ENCODE data around the gene RBM23.
"Not testable (repeated sequence)": the region's sequence is repeated elsewhere in the genome, so short reads cannot be mapped to it uniquely, and the experiment has no call there.

The RBM23 gene

DNA sequence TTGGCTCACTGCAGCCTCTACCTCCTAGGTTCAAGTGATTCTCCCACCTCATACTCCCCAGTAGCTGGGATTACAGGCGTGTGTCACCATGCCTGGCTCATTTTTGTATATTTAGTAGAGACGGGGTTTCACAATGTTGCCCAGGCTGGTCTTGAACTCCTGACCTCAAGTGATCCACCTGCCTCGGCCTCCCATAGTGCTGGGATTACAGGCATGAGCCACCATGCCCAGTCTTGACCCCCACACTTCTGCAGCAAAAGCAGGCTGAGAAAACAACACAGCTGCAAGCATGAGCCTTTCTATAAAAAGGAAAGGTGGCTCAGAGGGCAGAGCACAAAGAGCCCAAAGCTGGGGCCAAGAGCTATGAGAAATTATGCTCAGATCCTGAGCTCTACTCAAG lies 58.6 kb downstream of the RBM23 start:
- not testable (repeated sequence) for DNase-seq

DNA sequence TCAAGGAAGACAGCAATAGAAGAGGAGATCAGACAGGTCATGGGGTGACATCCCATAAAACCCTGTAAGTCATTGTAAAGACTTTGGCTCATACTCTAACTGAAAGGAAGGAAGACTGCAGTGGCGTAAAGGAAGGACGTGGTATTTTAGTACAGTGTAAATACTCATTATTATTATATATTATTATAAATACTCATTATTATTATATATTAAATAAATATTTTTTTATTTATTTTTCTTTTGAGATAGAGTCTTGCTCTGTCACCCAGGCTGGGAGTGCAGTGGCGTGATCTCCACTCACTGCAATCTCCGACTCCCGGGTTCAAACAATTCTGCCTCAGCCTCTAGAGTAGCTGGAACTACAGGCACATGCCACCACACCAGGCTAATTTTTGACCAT lies 62.5 kb downstream of the RBM23 start:
- no peak for DNase-seq

DNA sequence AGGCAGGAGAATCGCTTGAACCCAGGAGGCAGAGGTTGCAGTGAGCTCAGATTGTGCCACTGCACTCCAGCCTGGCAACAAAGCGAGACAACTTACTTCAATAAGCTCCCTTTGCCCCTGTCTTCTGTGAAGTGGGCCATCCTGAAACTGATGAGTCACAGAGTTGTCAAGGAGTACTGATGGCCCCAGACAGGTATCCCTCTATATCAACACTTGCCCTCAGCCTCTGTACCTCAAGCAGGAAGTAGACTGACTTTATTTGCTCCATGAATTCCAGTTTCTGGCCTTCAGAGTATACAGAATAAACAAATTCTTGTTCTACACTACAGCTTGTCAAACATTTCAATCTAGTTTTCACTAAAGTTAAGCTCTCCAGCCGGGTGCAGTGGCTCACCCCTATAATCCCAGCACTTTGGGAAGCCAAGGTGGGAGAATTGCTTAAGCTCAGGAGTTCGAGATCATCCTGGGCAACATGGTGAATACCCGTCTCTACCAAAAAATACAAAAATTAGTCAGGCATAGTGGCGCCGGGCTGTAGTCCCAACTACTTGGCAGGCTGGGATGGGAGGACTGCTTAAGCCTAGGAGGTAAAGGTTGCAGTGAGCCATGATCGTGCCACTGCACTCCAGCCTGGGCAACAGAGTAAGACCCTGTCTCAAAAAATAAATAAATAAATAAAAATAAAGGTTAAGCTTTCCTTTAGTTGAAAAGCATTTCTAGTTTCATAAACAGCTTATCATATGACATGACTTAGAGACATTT lies 63.8 kb downstream of the RBM23 start:
- peak; percentile 53 for DNase-seq

DNA sequence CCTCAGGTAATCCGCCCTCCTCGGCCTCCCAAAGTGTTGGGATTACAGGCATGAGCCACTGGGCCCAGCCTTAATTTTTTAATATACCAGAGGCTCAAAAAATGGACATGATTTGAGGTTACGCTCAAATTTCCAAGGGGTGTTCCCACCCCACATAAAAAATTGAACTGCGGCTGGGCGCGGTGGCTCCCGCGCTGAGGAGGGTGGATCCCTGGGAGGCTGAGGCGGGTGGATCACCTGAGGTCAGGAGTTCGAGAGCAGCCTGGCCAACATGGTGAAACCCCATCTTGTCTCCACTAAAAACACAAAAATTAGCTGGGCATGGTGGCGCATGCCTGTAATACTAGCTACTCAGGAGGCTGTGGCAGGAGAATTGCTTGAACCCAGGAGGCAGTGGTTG lies 64.7 kb downstream of the RBM23 start:
- DNase-seq = not testable (repeated sequence)

DNA sequence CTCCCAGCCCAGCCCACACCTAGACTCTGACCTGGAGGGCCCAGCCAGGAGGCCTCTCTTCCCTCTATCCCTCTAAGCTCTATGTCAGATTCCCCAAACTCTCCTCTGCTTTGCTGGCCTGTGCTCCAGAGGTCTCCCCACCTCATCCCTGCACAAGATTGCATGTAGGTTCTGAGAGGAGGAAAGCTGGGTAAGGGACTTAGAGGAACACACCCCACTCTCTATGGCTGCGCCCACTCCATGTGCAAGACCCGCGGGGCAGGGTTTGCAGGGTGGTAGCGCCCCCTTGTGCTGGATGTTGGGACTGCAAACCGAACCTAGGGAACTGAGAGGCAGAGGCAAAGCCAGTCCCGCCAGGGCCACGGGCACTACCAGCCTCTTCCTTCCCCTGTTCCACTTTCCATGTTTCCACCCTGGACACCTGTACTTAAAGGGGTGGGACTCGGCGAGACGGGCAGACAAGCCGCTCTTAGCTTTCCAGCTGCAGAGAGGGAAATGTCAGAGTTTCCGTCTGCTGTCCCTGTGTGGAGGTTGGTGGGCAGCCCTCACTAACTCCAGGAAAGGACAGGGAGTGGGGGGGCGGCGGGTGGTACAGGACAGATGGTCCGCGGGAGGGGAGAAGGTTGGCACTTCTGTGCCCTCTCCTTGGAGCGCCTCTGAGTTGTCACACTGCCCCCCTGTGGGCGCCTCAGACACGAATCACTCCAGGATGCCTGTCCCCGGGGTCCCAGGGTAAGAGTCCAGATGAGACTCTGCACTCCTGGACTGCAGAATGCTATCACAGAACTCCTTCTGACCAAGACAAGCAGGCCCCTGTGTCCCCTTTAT lies 65.8 kb downstream of the RBM23 start:
- peak; percentile 93 for DNase-seq

DNA sequence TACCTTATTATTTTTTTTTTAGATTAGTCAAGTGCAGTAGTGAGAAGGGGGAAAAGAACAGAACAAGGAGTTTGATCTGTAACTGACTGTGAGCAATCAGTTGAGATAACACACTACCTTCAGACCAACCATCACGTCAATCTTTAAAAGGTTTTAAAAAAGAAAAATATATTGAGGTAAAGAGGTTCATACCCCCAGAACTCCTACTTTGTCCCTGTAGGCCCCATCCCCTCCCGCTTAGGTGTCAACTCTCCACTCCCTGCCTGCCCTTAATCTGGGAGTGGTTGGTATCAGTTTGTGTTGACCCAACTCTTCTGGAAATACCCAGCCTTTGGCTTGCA lies 66.4 kb downstream of the RBM23 start:
- no peak for DNase-seq

DNA sequence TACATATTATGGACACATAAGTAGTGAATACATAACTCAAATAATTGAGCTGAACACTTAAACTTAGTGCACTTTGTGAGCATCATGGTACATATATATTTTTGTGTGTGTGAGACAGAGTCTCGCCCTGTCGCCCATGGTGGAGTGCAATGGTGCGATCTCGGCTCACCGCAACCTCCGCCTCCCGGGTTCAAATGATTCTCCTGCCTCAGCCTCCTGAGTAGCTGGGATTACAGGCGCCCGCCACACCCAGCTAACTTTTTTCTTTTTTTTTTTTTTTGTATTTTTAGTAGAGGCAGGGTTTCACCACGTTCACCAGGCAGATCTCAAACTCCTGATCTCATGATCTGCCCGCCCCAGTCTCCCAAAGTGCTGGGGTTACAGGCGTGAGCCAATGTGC lies 66.8 kb downstream of the RBM23 start:
- DNase-seq = not testable (repeated sequence)

DNA sequence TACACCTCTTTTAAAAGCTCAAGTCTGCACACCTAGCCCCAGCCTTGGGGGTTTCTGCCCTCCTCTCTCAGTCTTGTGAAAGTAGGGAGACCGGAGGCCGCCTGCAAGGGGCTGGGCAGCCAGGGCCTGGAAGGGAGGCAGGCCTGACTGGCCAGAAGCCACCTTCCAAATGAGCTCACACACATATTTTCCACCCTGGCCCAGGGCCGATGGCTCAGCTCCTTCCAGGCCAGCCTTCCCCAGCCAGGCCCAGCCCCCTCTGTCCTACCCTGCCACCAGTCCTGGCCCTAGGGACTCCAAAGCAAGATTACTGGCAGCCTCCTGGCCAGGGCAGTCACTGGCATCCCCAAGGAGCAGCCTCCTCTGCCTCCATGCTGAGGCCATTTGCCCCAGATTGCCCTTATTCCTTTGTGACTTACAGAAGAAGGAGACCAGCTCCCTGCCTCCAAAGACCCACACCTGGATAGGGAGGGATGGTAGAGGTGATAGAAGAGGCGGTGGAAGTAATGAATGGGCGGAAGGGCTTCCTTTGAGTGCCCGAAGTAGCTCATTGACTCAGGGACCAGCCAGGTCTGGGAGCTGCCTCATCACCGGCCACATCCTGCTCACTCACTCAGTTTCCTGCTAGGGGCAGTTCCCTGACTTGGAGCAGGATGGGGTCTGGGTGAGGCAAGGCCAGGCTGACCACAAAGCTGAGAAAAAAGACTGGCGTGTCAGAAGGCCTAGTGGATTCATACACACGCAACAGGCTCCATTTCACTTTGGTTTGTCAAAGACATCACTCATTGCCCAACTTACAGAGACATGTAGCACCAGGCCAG lies 67.8 kb downstream of the RBM23 start:
- DNase-seq = peak; percentile 88

DNA sequence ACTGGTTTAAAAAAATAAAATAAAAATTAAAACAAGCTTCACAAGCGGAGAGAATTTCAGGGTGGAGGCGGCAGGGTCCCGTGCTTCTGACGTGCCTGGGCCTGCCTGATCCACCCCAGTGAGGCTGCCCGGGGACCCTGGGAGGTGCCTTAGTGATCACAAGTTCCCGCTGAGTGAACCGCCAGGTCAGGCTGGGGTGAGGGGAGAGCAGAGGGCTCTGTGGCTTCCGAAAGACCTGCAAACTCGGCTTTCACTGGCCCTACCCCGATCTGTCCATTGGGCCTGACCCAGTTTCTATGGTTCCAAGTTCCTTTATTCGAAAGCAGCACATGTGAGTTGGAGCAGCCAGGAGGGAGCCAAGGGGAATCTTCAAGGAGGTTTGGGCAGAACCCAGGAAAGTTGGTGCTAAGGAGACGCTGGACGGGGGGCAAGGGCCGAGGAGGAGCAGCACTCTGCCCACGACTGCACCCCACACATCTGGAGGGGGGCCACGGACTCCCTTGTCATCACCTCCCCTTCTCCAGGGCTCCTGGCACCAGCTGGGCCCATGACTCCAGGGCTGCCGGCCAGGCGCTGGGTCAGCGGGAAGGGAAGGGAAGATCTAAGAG lies 69.6 kb downstream of the RBM23 start:
- no peak for DNase-seq

DNA sequence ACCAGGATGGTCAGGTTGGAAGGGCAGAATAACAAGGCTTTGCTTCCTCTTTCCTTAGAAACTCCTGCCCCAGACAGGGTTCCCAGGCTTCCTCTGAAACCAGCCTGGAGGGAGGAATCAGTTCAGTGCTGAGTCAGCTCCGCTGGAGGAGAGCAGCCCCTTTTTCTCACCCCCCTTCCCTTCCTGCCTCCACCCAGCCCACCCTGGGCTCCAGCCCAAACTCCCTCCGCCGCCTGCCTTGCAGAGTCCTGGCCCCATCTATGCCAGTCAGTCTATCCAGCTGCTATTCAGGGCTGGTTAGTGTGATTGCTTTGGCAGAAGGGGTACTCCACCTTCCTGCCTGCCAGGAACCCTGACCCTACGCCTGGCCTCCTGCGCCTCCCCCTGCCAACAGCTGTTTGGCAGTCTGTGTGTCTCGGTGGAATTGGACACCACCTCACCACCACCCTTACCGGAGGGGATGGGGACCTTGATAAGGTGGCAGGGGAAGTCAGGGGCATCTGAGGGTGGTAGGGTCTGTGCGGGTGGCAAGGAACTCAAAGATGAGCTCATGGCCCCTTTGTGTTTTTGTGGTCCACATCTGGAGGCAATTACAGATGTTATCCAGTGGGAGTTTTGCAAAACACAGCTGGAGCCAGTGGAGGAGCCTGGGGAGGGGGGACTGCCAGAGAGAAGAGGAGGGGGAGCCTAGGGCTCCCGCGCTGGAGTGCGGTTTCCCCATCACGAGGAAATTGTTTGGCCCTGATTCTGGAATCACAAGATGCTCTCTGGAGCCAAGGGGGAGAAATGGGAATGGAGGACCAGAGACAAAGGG lies 70.4 kb downstream of the RBM23 start:
- peak; percentile 88 for DNase-seq

DNA sequence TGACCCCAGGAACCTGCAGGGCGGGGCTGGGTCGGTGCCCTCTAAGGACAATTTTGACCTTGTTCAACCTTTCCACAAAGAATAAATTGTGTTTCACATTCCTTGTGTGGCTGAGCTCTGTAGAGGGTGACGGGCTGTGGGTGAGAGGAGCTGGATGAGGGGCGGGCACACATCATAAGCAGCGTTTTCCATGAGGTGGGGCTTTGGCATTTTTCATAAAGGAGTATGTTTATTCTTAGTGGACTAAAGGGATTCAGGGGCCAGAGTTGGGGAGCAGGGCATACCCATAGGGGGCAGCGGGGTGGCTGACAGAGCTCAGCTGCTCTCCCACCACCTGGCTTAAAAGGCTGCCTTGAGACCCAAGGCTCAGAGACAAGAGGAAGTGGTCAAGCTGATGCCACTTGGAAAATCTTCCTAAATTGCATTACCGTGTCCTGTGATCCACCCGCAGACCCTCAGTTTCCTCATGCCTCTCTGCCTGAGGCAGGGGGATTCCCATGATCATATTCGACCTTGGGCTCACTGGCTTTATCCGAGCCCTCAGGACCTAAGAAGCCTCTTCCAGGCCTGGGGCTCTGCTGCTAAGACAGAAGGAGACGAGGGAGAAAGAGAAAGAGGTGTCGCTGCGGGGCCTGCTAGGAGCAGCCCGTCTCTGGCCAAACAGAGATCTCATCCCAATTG lies 71.1 kb downstream of the RBM23 start:
- no peak for DNase-seq

DNA sequence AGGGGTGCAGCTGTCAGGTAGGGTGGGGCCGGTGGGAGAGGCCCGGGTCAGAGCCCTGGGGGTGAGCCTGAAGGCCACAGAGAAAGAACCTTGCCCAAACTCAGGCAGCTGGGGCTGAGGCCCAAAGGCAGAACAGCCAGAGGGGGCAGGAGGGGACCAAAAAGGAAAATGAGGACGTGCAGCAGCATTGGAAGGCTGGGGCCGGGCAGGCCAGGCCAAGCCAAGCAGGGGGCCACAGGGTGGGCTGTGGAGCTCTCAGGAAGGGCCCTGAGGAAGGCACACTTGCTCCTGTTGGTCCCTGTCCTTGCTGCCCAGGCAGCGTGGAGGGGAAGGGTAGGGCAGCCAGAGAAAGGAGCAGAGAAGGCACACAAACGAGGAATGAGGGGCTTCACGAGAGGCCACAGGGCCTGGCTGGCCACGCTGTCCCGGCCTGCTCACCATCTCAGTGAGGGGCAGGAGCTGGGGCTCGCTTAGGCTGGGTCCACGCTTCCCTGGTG lies 72.1 kb downstream of the RBM23 start:
- DNase-seq = no peak

DNA sequence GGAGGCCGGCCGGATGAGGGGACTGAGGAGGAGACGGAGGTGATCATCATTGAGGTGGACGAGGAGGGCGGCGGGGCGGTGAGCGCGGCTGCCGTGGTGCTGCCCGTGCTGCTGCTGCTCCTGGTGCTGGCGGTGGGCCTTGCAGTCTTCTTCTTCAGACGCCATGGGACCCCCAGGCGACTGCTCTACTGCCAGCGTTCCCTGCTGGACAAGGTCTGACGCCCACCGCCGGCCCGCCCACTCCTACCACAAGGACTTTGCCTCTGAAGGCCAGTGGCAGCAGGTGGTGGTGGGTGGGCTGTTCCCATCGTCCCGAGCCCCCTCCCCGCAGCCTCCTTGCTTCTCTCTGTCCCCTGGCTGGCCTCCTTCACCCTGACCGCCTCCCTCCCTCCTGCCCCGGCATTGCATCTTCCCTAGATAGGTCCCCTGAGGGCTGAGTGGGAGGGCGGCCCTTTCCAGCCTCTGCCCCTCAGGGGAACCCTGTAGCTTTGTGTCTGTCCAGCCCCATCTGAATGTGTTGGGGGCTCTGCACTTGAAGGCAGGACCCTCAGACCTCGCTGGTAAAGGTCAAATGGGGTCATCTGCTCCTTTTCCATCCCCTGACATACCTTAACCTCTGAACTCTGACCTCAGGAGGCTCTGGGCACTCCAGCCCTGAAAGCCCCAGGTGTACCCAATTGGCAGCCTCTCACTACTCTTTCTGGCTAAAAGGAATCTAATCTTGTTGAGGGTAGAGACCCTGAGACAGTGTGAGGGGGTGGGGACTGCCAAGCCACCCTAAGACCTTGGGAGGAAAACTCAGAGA lies 72.9 kb downstream of the RBM23 start:
- DNase-seq = no peak

DNA sequence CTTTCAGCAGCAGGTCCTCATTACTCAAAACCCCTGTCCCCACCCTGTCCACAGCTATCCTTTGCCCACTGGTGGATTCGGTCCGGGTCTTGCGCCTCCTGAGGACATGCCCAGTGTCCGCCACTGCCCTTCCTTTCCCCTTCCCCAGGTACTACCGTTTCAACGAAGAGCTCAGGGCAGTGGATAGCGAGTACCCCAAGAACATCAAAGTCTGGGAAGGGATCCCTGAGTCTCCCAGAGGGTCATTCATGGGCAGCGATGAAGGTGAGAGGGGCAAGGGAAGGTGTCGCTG lies 73.9 kb downstream of the RBM23 start:
- no peak for DNase-seq

DNA sequence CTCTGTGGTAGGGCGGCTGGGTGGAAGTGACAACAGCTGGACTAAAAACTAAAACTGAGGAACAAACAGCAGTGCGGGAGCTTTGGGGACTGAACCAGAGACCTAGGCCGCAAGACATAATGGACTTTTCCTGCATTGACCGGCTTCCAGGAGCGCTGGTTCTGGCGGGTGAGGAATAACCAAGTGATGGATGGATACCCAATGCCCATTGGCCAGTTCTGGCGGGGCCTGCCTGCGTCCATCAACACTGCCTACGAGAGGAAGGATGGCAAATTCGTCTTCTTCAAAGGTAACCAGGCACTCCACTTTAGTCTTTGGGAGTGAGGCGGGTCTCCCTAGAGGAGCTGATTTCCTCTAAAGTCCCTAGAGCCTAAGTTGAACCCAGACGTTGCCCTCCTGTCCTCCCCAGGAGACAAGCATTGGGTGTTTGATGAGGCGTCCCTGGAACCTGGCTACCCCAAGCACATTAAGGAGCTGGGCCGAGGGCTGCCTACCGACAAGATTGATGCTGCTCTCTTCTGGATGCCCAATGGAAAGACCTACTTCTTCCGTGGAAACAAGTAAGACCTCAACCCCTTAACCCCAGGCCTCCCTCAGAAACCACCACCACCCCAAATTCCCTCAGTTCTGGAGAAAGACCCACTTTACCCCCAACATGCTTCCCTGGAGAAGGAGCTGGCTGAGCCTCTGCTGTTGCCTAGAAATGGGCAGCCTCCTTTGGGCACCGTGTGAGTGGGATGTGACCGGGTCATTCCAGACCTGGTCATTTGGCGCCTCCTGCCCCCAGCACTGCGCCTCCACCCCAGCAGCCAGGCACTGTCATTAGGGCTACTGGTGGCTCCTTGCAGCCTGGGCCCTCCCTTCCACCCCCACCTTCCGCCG lies 74.5 kb downstream of the RBM23 start:
- no peak for DNase-seq
